GM19240 (cell line): ENCODE measurements around the gene TTC32.
"Not testable (repeated sequence)": the region's sequence is repeated elsewhere in the genome, so short reads cannot be mapped to it uniquely, and the experiment has no call there.

Experiments
- DNase-seq: peaks from one replicate; pipeline ENCODE4 v3.0.0; 2011; ENCODE audit warnings: low spot score; ENCODE audit not compliant: insufficient read length

The TTC32 gene

GRCh38 chr2:19899985-19900930, 1.5 kb downstream of the TTC32 start:
- DNase-seq: no peak

- no peak for DNase-seq
These were observed 3.0 kb downstream of the TTC32 start for GRCh38 chr2:19898592-19899329.

- DNase-seq: no peak
These were observed 4.0 kb downstream of the TTC32 start for GRCh38 chr2:19897623-19898245.

GRCh38 chr2:19895535-19895934, 6.2 kb downstream of the TTC32 start:
- no peak for DNase-seq

- DNase-seq: no peak
These were observed 7.5 kb downstream of the TTC32 start for GRCh38 chr2:19894134-19894792.

- DNase-seq: no peak
These were observed 8.2 kb downstream of the TTC32 start for GRCh38 chr2:19893520-19894133.

DNA sequence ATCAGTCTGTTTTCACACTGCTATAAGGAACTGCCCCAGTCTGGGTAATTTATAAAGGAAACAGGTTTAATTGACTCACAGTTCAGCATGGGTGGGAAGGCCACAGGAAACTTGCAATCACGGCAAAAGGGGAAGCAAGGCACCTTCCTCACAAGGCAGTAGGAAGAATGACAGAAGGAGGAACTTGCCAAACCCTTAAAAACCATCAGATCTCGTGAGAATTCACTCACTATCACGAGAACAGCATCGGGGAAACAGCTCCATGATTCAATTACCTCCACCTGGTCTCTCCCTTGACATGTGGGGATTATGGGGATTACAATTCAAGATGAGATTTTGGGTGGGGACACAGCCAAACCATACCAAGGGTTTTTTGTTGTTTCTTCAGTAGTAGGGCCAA, 9.8 kb downstream of the TTC32 start:
- not testable (repeated sequence) for DNase-seq

DNA sequence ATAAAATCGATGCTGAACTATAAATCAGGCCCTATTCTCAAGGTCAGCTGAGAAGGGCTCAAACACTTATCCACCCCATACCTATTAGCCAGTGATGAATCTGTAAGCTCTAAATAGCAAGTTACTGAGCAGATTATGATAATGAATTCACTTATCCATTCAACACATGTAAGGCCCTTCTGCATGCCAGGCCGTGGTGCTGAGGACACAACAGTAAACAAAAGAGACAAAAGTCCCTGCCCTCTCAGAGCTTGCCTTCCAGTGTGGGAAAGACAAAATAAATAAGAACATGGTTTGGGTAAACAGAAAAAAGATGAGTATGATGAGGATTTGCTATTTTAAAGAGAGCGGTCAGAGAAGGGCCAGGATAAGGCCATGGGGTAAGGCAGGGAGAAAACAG, 11.7 kb downstream of the TTC32 start:
- no peak for DNase-seq

- DNase-seq: no peak
These were observed 13.0 kb downstream of the TTC32 start for GRCh38 chr2:19888831-19889230.

GRCh38 chr2:19887510-19887909, 14.3 kb downstream of the TTC32 start:
- DNase-seq: no peak

GRCh38 chr2:19886261-19886660, 15.5 kb downstream of the TTC32 start:
- DNase-seq: no peak

GRCh38 chr2:19885791-19886190, 16.0 kb downstream of the TTC32 start:
- no peak for DNase-seq

- no peak for DNase-seq
These were observed 17.6 kb downstream of the TTC32 start for GRCh38 chr2:19883971-19884720.

- DNase-seq: no peak
These were observed 18.3 kb downstream of the TTC32 start for GRCh38 chr2:19883486-19883885.

- no peak for DNase-seq
These were observed 19.5 kb downstream of the TTC32 start for GRCh38 chr2:19882286-19882685.

DNA sequence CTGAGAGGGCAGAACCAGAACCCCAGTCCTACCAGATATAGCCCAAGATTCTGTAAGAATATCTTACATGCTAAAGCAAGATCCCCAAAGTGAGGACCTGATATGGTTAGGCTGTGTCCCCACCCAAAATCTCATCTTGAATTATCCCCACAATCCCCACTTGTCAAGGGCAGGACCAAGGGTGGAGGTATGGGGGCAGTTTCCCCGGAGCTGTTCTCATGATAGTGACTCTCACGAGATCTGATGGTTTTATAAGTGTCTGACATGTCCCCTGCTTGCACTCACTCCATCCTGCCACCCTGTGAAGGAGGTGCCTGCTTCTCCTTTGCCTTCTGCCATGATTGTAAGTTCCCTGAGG, 19.9 kb downstream of the TTC32 start:
- DNase-seq: no peak

GRCh38 chr2:19881221-19881907, 20.4 kb downstream of the TTC32 start:
- DNase-seq: no peak

- DNase-seq: not testable (repeated sequence)
These were observed 21.6 kb downstream of the TTC32 start for GRCh38 chr2:19880191-19880590.

GRCh38 chr2:19879120-19879519, 22.7 kb downstream of the TTC32 start:
- no peak for DNase-seq
